K562 (cell line): ENCODE measurements around the gene FAM151A. TPM values are rescaled to one million over a fixed set of nuclear protein-coding genes. Genes with fewer than 3 reads are reported as not detected.

Experiments
- BCL6 ChIP-seq: fragments of 250-450 bp; sonication (Bioruptor Pico); IDR thresholded peaks from 2 replicates; pipeline ENCODE4 v1.4.0; 2020
- CCNT2 ChIP-seq: IDR thresholded peaks from 2 replicates; pipeline ENCODE4 v1.6.1; 2011; ENCODE audit warnings: borderline replicate concordance, low read depth, mild to moderate bottlenecking, moderate library complexity, mixed read lengths, low read length; ENCODE audit not compliant: insufficient read length; ENCODE audit errors: extremely low read depth
- KLF10 ChIP-seq: fragments of 250-450 bp; sonication (Bioruptor Pico); IDR thresholded peaks from 2 replicates; pipeline ENCODE4 v1.6.1; 2021; ENCODE audit warnings: matching md5 sums
- MAFK ChIP-seq: IDR thresholded peaks from 2 replicates; pipeline ENCODE4 v1.6.1; 2011; ENCODE audit warnings: low read length, improper control_type of control experiment
- MED1 ChIP-seq: sonication (generic); formaldehyde crosslinking; IDR thresholded peaks from 2 replicates; pipeline ENCODE4 v1.8.1; 2023; ENCODE audit warnings: missing genetic modification reagents, borderline replicate concordance
- RBBP5 ChIP-seq: fragments of 200-600 bp; sonication (generic); IDR thresholded peaks from 2 replicates; pipeline ENCODE4 v1.6.1; 2012; ENCODE audit warnings: borderline replicate concordance, mild to moderate bottlenecking, low read length, control low read depth, inconsistent platforms; ENCODE audit not compliant: insufficient read depth, poor library complexity, severe bottlenecking
- SRSF1 ChIP-seq: fragments of 200-400 bp; formaldehyde crosslinking; IDR thresholded peaks from 2 replicates; pipeline ENCODE4 v1.6.1; 2017; ENCODE audit warnings: mild to moderate bottlenecking, low read depth, low read length, moderate library complexity
- TCFL5 ChIP-seq: fragments of 250-450 bp; sonication (Bioruptor Pico); conservative IDR thresholded peaks from 2 replicates; pipeline ENCODE4 v1.6.1; 2021; ENCODE audit warnings: mild to moderate bottlenecking, moderate library complexity, matching md5 sums
- ZBTB26 ChIP-seq: fragments of 450-650 bp; formaldehyde crosslinking; IDR thresholded peaks from 2 replicates; pipeline ENCODE4 v1.4.0; 2022; ENCODE audit warnings: missing genetic modification characterization
- ZBTB8A ChIP-seq: fragments of 450-650 bp; IDR thresholded peaks from 2 replicates; pipeline ENCODE4 v1.6.1; 2018; ENCODE audit warnings: mild to moderate bottlenecking, moderate library complexity; ENCODE audit not compliant: partially characterized antibody
- ZNF57 ChIP-seq: fragments of 450-650 bp; formaldehyde crosslinking; IDR thresholded peaks from 2 replicates; pipeline ENCODE4 v1.4.0; 2020; ENCODE audit warnings: mild to moderate bottlenecking, moderate library complexity
- ZNF639 ChIP-seq, 2 experiments: fragments of 200-800 bp in 1 of 2; sonication (Bioruptor generic) in 1 of 2; sonication (generic) in 1 of 2; formaldehyde crosslinking in 1 of 2; IDR thresholded peaks in 1 of 2; conservative IDR thresholded peaks in 1 of 2; 2 replicates each; pipeline versions ENCODE4 v1.5.0 to v1.6.1; 2016 to 2020; ENCODE audit warnings: missing compliant biosample characterization in 1 of 2, missing genetic modification characterization in 1 of 2, missing genetic modification reagents in 1 of 2
- polyA plus RNA-seq, 8 experiments: library from polyadenylated mRNA; depleted of rRNA in 4 of 8; stranded (reverse) in 5 of 8; unstranded in 3 of 8; fragments of >200 nt; fragmentation: Nextera tagmentation in 2 of 8; fragmentation: Illumina TruSeq in 1 of 8; extraction: Ambion mirVana in 2 of 8; extraction: Trizol in 1 of 8; gene quantifications; 2 replicates each; pipeline versions ENCODE4 v1.2.1 to v1.2.3, GENCODE V29; 2011 to 2014; ENCODE audit warnings: inconsistent platforms in 1 of 8, missing spikeins in 1 of 8
- total RNA-seq, 7 experiments: library from RNA; depleted of rRNA in 6 of 7; stranded (reverse); fragments of >200 nt in 6 of 7; fragmentation: Illumina TruSeq in 2 of 7; extraction: Trizol in 2 of 7; gene quantifications; 2 replicates each; pipeline versions ENCODE4 v1.2.1 to v1.2.3, GENCODE V29; 2011 to 2021; ENCODE audit warnings: low replicate concordance in 1 of 7

The FAM151A gene
- total and polyA plus RNA-seq, 9 of the 15 experiments (the other 6 are each of a cell fraction or from before 2014, with no cell fraction given), result not detected

GRCh38 chr1:54607821-54608565 lies 15.3 kb downstream of the FAM151A start (continued):
- TF ChIP-seq ZNF639 (CRISPR knock-in tag; conservative IDR thresholded peaks at IDR 0.05 in 1 of 2, IDR thresholded peaks at IDR 0.05 in 1 of 2), result no peak
- TF ChIP-seq RBBP5, result no peak
- no peak for TF ChIP-seq SRSF1
- TF ChIP-seq CCNT2, result no peak
- no peak for TF ChIP-seq MAFK
- no peak for TF ChIP-seq TCFL5 (CRISPR knock-in tag)
- no peak for TF ChIP-seq BCL6 (CRISPR knock-in tag)
- no peak for TF ChIP-seq KLF10 (CRISPR knock-in tag)
- TF ChIP-seq ZBTB8A, result no peak
- TF ChIP-seq ZBTB26 (CRISPR knock-in tag), result no peak
- no peak for TF ChIP-seq MED1 (CRISPR knock-in tag)
- no peak for TF ChIP-seq ZNF57 (CRISPR knock-in tag)
